T-helper 17 cell (primary cell): ENCODE data around the gene KLHL30. TPM values are rescaled to one million over a fixed set of nuclear protein-coding genes. Genes with fewer than 3 reads are reported as not detected.
A peak's percentile ranks its signal among the peaks of the same experiment; 100 is the strongest.

Source experiments
- ATAC-seq: fragments of 150-1000 bp; cut with Tn5 transposase; 2 replicates; pipeline ENCODE4 v1.10.0; 2021; ENCODE audit warnings: mild to moderate bottlenecking, moderate library complexity
- DNase-seq, 3 donors: peaks; one replicate each; pipeline versions ENCODE4 v3.0.0 to v3.0.0-alpha.2; 2020 to 2021
- H3K9me3 ChIP-seq: one replicate; pipeline ENCODE4 v1.7.0; 2013; ENCODE audit warnings: low read length, mild to moderate bottlenecking; ENCODE audit not compliant: control insufficient read depth, poor library complexity, severe bottlenecking
- H3K27ac Mint-ChIP-seq: one replicate; pipeline ENCODE4 v1.8.0; 2022; ENCODE audit warnings: mild to moderate bottlenecking, moderate library complexity, mixed read lengths
- H3K27me3 Mint-ChIP-seq: one replicate; pipeline ENCODE4 v1.8.0; 2022; ENCODE audit warnings: mixed read lengths
- H3K36me3 Mint-ChIP-seq: one replicate; pipeline ENCODE4 v1.8.0; 2022; ENCODE audit warnings: low read depth, mixed read lengths
- H3K4me1 Mint-ChIP-seq: one replicate; pipeline ENCODE4 v1.8.0; 2022; ENCODE audit warnings: mild to moderate bottlenecking, mixed read lengths
- H3K4me3 Mint-ChIP-seq: one replicate; pipeline ENCODE4 v1.8.0; 2022; ENCODE audit warnings: mild to moderate bottlenecking, moderate library complexity, mixed read lengths
- total RNA-seq, 4 donors: library from RNA in 2 of 4; stranded (reverse) in 2 of 4; gene quantifications; one replicate each; pipeline ENCODE4 v1.2.3 and lab custom pipeline; 2022 to 2026

The KLHL30 gene
- total RNA-seq, 2 donors from 2014 or later = not detected

DNA sequence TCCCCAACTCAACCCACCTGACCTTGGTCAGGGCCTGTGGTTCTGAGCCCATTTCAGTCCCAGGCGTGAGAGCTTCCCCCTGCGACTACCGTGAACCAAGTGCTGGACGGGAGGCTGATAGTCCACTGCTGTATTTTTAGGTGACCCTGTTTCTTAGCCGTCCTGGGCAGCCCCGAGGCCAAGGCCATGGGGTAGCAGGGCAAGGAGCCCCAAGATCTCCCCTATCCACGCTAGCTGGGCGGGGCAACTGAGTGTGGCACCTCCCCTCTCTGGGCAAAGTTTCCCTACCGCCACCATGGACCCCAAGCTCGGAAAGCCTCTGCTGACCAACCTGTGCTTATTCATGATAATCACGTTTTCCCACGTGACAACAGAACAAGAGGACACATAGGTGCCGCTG lies 583 bp upstream of the KLHL30 start:
- H3K27ac Mint-ChIP-seq = no peak overlapping the region
- H3K9me3 ChIP-seq = no peaks in the 10 kb centered on the region
- no peak overlapping the region for H3K4me3 Mint-ChIP-seq
- ATAC-seq (no peak), DNase-seq (no peak)
- H3K27me3 Mint-ChIP-seq = no peaks in the 10 kb centered on the region
- H3K36me3 Mint-ChIP-seq = no peaks in the 10 kb centered on the region
- H3K4me1 Mint-ChIP-seq = peaks cover 7% of the 10 kb centered on the region

DNA sequence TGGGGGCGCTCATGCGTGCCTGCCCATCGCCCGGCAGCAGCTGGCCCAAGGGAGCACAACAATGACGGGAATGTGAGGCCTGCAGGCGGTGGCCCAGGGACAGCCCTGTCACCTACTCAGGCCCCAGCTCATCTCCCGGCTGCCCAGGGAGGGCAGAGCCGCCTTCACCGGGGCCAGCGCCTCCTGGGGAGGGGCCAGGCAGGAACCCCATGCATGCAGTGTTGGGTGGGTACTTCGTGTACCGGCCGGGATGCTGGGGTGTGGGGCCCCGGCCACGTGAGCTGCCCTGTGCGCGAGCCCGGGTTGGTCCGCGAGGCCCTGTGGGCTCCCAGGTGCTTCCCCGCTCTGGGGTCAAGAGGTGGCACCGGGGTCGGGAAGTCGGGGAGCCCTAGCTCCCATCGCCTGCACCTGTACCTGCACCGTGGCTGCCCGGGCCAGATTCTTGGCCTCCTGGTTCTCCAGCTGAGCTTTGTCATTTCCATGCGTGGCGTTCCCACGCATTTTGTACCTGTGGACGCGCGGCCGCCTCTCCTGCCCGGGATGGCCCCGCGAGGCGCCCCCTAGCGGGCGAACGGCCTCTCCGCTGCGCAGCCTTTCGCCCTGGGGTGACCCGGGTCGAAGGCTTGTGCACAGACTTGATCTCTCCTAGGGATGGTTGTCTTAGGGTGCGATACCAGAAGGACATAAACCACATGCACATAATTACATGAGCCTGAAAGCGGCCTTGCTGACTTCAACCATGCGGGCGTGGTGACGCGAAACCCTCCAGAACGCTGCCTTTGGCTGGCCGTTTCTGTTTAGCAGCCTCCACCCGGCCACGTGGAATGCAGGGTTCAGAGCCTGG lies 950 bp downstream of the KLHL30 start:
- peaks cover 2% of the 10 kb centered on the region for H3K36me3 Mint-ChIP-seq
- H3K27me3 Mint-ChIP-seq = no peaks in the 10 kb centered on the region
- no peak overlapping the region for H3K27ac Mint-ChIP-seq
- H3K9me3 ChIP-seq = no peaks in the 10 kb centered on the region
- no peak overlapping the region for H3K4me3 Mint-ChIP-seq
- H3K4me1 Mint-ChIP-seq = peaks cover 4% of the 10 kb centered on the region
- DNase-seq (no peak), ATAC-seq (no peak)

DNA sequence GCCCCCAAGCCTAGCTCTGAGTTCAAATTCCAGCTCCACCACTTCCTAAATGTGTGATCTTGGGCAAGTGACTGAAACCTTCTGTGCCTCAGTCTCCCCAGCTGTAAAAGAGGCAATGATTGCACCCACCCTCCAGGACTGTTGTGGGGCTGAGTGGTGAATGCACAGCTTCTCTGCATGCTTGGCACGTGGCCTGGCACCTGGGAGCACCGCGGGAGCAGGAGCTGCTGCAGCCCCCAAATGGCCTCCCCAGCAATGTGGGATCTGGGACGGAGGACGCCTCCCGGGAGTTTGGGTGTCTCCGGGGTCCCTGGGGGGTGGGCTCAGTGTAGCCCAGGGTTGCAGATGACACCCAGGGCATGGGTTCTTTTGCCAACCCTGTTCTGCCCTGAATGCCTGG lies 1.6 kb downstream of the KLHL30 start:
- no peak for DNase-seq
- H3K9me3 ChIP-seq = no peaks in the 10 kb centered on the region
- no peaks in the 10 kb centered on the region for H3K27me3 Mint-ChIP-seq
- no peak overlapping the region for H3K27ac Mint-ChIP-seq
- no peak overlapping the region for H3K4me3 Mint-ChIP-seq
- no peak for ATAC-seq
- H3K4me1 Mint-ChIP-seq = peaks cover 4% of the 10 kb centered on the region
- H3K36me3 Mint-ChIP-seq = peaks cover 2% of the 10 kb centered on the region

DNA sequence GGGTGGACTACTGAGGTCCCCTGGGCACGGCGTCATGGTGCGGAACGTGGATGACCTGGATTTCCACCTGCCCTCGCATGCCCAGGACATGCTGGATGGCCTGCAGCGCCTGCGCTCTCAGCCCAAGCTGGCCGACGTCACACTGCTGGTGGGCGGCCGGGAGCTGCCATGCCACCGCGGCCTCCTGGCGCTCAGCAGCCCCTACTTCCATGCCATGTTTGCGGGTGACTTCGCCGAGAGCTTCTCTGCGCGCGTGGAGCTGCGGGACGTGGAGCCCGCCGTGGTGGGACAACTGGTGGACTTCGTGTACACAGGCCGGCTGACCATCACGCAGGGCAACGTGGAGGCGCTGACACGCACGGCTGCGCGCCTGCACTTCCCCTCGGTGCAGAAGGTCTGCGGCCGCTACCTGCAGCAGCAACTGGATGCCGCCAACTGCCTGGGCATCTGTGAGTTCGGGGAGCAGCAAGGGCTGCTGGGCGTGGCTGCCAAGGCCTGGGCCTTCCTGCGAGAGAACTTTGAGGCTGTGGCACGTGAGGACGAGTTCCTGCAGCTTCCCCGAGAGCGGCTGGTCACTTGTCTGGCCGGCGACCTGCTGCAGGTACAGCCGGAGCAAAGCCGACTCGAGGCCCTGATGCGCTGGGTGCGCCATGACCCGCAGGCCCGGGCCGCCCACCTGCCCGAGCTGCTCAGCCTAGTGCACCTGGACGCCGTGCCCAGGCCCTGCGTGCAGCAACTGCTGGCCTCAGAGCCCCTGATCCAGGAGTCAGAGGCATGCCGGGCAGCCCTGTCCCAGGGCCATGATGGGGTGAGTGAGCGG lies 2.5 kb downstream of the KLHL30 start:
- no peak for ATAC-seq
- H3K9me3 ChIP-seq = no peaks in the 10 kb centered on the region
- H3K27me3 Mint-ChIP-seq = no peaks in the 10 kb centered on the region
- peaks cover 2% of the 10 kb centered on the region for H3K36me3 Mint-ChIP-seq
- DNase-seq = no peak
- peaks cover 4% of the 10 kb centered on the region for H3K4me1 Mint-ChIP-seq
- no peak overlapping the region for H3K27ac Mint-ChIP-seq
- H3K4me3 Mint-ChIP-seq = no peak overlapping the region

DNA sequence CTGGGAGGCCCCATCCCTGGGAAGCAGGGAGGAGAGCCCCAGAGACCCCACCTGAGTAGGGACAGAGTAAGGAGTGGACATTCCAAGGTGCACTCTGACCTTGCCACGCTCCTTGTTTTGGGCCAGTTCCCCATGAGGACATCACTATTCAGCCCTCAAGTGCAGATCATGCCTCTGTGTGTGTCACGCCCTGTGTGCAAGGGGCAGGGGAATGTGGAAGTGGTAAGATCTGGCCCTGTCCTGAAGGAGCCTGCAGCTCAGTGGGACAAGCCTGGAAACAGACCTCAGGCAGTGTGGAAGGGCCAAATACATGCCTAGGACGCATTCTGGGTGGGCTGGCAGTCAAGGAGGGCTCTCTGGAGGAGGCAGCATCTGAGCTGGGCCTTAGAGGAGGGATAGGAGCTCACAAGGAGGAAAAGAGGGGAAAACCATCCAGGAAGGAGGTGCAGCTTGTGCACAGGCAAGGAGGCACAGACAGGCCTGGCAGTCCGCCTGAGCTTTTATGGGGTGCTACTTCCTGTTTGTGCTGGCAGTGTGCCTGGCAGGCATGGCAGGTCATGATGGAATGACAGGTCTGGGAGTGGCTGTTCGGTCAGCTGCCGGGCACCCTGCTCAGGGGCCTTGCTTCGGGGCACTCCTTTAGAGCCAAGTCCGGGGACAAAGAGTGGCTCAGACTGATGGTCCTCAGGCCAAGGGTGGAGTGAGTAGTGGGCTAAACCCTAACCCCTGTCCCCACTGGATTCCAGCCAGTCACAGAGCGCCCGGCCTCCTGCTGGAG lies 3.3 kb downstream of the KLHL30 start:
- ATAC-seq = no peak
- no peaks in the 10 kb centered on the region for H3K9me3 ChIP-seq
- Mint-ChIP-seq H3K27ac (no peak overlapping the region), H3K27me3 (no peaks in the 10 kb centered on the region), H3K36me3 (peaks cover 2% of the 10 kb centered on the region), H3K4me3 (no peak overlapping the region), H3K4me1 (peaks cover 4% of the 10 kb centered on the region)
- DNase-seq = no peak

DNA sequence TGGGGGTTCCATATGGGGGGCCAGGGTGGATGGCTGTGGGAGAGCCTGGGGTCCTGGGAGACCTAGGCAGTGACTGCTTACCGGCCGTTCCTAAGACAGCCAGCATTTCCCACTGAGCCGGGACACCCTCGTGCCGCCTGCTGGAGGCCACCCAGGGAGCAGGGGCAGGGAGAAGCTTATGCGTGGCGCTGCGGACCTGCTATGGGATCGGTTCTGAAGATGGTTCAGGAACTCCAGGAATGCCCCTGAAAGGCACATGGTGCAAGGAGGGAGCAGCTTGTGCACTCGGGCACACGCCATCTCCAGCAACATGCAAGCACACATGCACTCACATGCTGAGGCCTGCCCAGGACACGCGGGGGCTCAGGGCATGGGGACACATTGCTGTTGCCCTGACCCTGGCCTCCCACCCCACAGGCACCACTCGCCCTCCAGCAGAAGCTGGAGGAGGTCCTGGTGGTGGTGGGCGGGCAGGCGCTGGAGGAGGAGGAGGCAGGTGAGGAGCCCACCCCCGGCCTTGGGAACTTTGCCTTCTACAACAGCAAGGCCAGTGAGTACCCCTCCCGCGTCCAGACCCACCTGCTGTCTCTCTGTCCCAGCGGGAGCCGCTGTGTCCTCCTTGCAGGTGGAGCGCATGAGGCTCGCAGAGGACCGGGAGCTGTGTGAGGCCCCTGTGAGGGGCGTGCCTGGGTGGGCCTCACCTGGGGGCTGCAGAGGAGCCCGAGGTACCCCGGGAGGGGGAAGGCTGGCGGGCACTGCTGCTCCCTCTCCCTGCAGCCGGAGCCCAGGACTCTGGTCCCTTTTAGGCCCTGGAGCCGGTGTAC lies 4.1 kb downstream of the KLHL30 start:
- Mint-ChIP-seq H3K4me1 (peaks cover 4% of the 10 kb centered on the region), H3K27me3 (no peaks in the 10 kb centered on the region), H3K36me3 (peaks cover 2% of the 10 kb centered on the region), H3K4me3 (no peak overlapping the region), H3K27ac (no peak overlapping the region)
- ATAC-seq (no peak), DNase-seq (no peak)
- no peaks in the 10 kb centered on the region for H3K9me3 ChIP-seq

DNA sequence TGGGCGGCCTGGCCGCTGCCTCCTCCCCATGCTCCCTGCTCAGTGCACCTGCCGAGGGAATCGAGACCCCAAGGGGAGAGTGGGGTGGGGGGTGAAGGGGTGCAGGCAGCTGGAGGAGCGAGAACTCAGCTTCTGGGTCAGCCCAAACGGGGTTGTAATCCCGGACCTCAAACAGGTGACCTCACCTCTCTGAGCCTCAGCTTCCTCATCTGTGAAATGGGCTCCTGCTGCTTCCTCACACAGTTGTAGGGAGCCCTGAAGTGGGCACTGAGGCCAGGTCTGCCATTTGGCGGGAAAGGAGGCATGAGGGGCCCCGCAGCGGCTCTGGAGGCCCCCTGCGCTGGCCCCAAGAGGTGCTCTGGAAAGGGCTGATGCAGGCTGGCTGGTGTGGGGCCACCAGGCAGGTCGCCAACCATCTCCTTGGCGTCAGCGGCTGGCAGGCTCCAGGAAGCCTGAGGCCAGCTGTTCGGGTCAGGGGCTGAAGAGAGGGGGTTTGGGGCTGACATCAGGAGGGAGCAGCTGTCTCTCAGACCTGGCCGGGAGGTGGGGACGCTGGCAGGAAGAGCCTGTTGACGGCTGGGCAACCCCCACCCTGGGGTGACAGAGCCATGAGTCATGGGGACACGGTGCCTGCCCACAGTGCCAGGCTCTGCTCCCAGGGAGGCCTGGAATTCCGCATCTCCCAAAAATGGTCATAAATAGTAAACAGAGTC lies 4.9 kb downstream of the KLHL30 start:
- H3K27ac Mint-ChIP-seq = peak overlapping the region; percentile 56
- no peak overlapping the region for H3K4me3 Mint-ChIP-seq
- H3K36me3 Mint-ChIP-seq = peaks cover 2% of the 10 kb centered on the region
- no peaks in the 10 kb centered on the region for H3K9me3 ChIP-seq
- DNase-seq = no peak
- peaks cover 4% of the 10 kb centered on the region for H3K4me1 Mint-ChIP-seq
- ATAC-seq = no peak
- no peaks in the 10 kb centered on the region for H3K27me3 Mint-ChIP-seq

DNA sequence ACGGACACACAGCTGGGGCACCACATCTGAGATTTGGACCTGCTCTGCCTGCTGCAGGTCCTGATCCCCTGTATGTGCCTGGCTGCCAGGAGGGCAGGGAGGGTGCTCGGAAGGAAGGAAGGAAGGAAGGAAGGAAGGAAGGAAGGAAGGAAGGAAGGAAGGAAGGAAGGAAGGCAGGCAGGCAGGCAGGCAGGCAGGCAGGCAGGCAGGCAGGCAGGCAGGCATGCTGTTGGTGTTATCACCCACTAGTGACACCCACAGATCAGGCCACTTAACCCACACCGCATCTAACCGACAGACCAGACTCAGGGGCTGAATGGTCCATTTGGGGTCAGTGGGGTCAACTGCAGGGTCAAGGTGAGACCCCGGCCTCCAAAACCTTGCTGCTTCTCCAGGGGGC lies 5.8 kb downstream of the KLHL30 start:
- H3K27me3 Mint-ChIP-seq = no peaks in the 10 kb centered on the region
- H3K4me3 Mint-ChIP-seq = no peak overlapping the region
- H3K4me1 Mint-ChIP-seq = peaks cover 4% of the 10 kb centered on the region
- ATAC-seq = no peak
- no peak for DNase-seq
- peaks cover 2% of the 10 kb centered on the region for H3K36me3 Mint-ChIP-seq
- peak overlapping the region; percentile 56 for H3K27ac Mint-ChIP-seq
- no peaks in the 10 kb centered on the region for H3K9me3 ChIP-seq

DNA sequence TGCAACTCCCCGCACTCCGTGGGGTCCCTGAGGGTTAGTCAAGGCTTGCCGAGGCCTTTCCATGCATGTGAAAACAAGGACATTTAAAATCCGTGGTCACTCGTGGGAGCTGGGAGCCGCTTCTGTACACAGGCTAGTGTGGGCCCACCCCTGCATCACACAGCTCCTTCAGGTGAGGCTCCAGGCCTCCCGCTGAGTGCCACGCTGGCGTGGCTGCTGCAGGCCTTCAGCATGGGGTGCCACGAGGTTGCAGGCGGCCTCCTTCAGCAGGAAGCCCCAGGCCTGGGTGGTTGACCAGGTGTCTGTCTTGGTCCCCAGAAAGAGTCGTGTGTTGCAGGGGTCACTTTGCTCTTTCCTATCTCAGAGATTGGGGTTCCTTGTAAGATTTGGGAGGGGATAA lies 6.6 kb downstream of the KLHL30 start:
- no peak for ATAC-seq
- no peak for DNase-seq
- Mint-ChIP-seq H3K4me3 (no peak overlapping the region), H3K27me3 (no peaks in the 10 kb centered on the region), H3K36me3 (peaks cover 2% of the 10 kb centered on the region), H3K27ac (no peak overlapping the region), H3K4me1 (peaks cover 4% of the 10 kb centered on the region)
- H3K9me3 ChIP-seq = no peaks in the 10 kb centered on the region

DNA sequence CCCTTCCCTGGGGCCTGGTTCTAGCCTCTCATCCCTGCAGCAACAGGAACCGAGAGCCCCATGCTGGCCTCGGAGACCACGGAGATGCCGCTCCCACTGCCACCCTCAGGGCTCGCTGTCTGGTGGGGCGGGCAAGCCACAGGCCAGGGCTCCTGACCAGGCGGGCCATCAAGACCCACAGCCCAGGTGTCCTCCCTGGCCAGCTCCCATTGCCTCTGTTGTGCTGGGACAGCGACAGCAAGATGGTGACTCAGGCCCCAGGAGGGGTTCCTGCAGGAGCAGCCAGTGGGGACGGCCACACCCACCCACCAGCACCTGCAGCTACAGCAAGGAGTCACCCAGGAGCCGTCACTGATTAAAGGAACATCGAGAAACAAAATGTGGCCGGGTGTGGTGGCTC lies 7.4 kb downstream of the KLHL30 start:
- Mint-ChIP-seq H3K4me1 (peaks cover 4% of the 10 kb centered on the region), H3K4me3 (no peak overlapping the region), H3K27ac (no peak overlapping the region), H3K36me3 (peaks cover 2% of the 10 kb centered on the region), H3K27me3 (no peaks in the 10 kb centered on the region)
- no peaks in the 10 kb centered on the region for H3K9me3 ChIP-seq
- ATAC-seq (no peak), DNase-seq (no peak)

DNA sequence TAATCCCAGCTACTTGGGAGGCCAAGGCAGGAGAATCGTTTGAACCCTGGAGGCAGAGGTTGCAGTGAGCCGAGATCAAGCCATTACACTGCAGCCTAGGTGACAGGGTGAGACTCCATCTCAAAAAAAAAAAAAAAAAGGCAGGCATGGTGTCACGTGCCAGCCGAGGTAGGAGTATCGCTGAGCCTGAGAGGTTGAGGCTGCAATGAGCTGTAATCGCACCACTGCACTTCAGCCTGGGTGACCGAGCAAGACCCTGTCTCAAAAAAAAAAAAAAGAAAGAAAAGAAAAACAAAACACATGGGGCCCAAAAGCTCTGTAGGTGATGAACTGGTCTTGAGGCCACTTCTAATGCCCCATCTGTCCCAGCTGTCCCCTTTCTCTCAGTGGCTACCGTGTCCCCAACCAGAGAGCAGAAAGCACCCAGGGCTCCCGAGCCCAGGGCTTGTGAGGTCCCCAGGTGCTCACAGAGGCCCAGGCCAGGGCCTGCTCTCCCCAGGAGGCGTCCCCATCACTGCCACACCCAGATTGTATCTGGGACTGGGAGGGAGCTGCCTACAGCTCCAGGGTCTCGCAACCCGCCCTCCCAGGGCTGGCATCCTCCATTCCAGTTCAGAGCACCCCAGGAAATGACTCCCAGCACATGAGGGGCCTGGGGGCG lies 8.5 kb downstream of the KLHL30 start:
- Mint-ChIP-seq H3K36me3 (peaks cover 2% of the 10 kb centered on the region), H3K4me1 (no peaks in the 10 kb centered on the region), H3K4me3 (no peak overlapping the region), H3K27ac (no peak overlapping the region), H3K27me3 (no peaks in the 10 kb centered on the region)
- DNase-seq = no peak
- H3K9me3 ChIP-seq = no peaks in the 10 kb centered on the region
- no peak for ATAC-seq

DNA sequence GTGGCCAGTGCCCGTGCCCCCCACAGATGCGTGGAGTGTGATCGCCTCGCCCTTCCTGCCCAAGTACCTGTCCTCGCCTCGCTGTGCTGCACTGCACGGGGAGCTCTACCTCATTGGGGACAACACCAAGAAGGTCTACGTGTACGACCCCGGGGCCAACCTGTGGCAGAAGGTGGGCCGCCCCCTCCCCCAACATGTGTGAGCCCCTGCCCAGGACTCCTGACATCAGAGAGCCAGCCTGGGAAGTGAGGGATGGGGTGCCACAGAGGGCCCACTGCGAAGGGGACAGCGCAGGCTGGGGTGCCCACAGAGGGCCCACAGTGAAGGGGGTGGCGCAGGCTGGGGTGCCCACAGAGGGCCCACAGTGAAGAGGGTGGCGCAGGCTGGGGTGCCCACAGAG lies 10.5 kb downstream of the KLHL30 start:
- ATAC-seq = no peak
- H3K9me3 ChIP-seq = no peaks in the 10 kb centered on the region

More for the DNA sequence above, 10.5 kb downstream of the KLHL30 start:
- no peaks in the 10 kb centered on the region for H3K4me1 Mint-ChIP-seq
- no peak overlapping the region for H3K27ac Mint-ChIP-seq
- H3K36me3 Mint-ChIP-seq = peaks cover 2% of the 10 kb centered on the region
- H3K4me3 Mint-ChIP-seq = no peak overlapping the region
- no peaks in the 10 kb centered on the region for H3K27me3 Mint-ChIP-seq
- no peak for DNase-seq
